Occipital lobe (tissue), 2 donors: ENCODE data around the gene GARIN5A. TPM values are rescaled to one million over a fixed set of nuclear protein-coding genes. Genes with fewer than 3 reads are reported as not detected.
"Not testable (repeated sequence)": the region's sequence is repeated elsewhere in the genome, so short reads cannot be mapped to it uniquely, and the experiment has no call there.

ENCODE experiments used
- DNase-seq: peaks from one replicate; lab custom pipeline; 2025; lab: John Stamatoyannopoulos, UW
- total RNA-seq: library from RNA; depleted of rRNA; stranded (reverse); fragments of >200 nt; gene quantifications from one replicate; pipeline ENCODE4 v1.2.3, GENCODE V29; 2014

GARIN5A gene
- total RNA-seq, 1 donor from 2014 or later: 0.62 TPM

GRCh38 chr19:50465000-50465399 is 11.6 kb downstream of the GARIN5A start:
- no peak for DNase-seq

GRCh38 chr19:50464348-50464747 is 12.3 kb downstream of the GARIN5A start:
- DNase-seq: no peak

- no peak for DNase-seq
Measured at GRCh38 chr19:50462970-50463369, 13.7 kb downstream of the GARIN5A start.

GRCh38 chr19:50461066-50461875 is 15.4 kb downstream of the GARIN5A start:
- no peak for DNase-seq

- no peak for DNase-seq
Measured at GRCh38 chr19:50460161-50460765, 16.4 kb downstream of the GARIN5A start.

GRCh38 chr19:50459638-50460037 is 17.0 kb downstream of the GARIN5A start:
- DNase-seq: no peak

- no peak for DNase-seq
Measured at GRCh38 chr19:50459067-50459456, 17.6 kb downstream of the GARIN5A start.

- DNase-seq: no peak
Measured at GRCh38 chr19:50458396-50459066, 18.1 kb downstream of the GARIN5A start.

GRCh38 chr19:50457300-50457699 is 19.3 kb downstream of the GARIN5A start:
- DNase-seq: no peak

- DNase-seq: no peak
Measured at GRCh38 chr19:50455992-50456391, 20.7 kb downstream of the GARIN5A start.

- no peak for DNase-seq
Measured at GRCh38 chr19:50453243-50453642, 23.4 kb downstream of the GARIN5A start.

GRCh38 chr19:50451223-50451534 is 25.5 kb downstream of the GARIN5A start:
- no peak for DNase-seq

GRCh38 chr19:50450369-50451222 is 26.1 kb downstream of the GARIN5A start:
- no peak for DNase-seq

- DNase-seq: no peak
Measured at GRCh38 chr19:50449236-50449899, 27.3 kb downstream of the GARIN5A start.

GRCh38 chr19:50447750-50448149 is 28.9 kb downstream of the GARIN5A start:
- DNase-seq: no peak

GRCh38 chr19:50447053-50447452 is 29.6 kb downstream of the GARIN5A start:
- no peak for DNase-seq

GRCh38 chr19:50444059-50444458 is 32.6 kb downstream of the GARIN5A start:
- DNase-seq: no peak

- not testable (repeated sequence) for DNase-seq
Measured at GRCh38 chr19:50439130-50439529, 37.5 kb downstream of the GARIN5A start.

GRCh38 chr19:50437862-50438449 is 38.7 kb downstream of the GARIN5A start:
- DNase-seq: no peak

GRCh38 chr19:50435627-50436026 is 41.0 kb downstream of the GARIN5A start:
- DNase-seq: no peak

GRCh38 chr19:50435221-50435620 is 41.4 kb downstream of the GARIN5A start:
- DNase-seq: no peak
